Right ventricle myocardium superior (tissue), 1 donor: ENCODE data around the gene SMYD1. TPM values are rescaled to one million over a fixed set of nuclear protein-coding genes. Genes with fewer than 3 reads are reported as not detected.

Source experiments
- ATAC-seq: fragments of 200-7000 bp; cut with Tn5 transposase; one replicate; pipeline ENCODE4 v1.9.1; 2020; ENCODE audit warnings: mild to moderate bottlenecking; ENCODE audit not compliant: poor library complexity
- DNase-seq: peaks from one replicate; pipeline ENCODE4 v3.0.0-alpha.2; 2020
- intact Hi-C: fragments of 100-400 bp; cut with DNase I; formaldehyde crosslinking; loops from one replicate; pipeline ENCODE4 v1.11.2; 2022
- total RNA-seq: library from RNA; stranded (reverse); fragmentation: NEBNext Ultra II Directional; extraction: Animal tissue kit (Norgen Biotek cat#: 25700); gene quantifications from one replicate; pipeline ENCODE4 v1.2.1, GENCODE V29; 2021
- donor health status: DM: no; HTN: yes; CAD: no; lungs with severe emphysema.

Gene SMYD1
- total RNA-seq, 1 donor from 2014 or later = 468 TPM

GRCh38 chr2:88053934-88054781, 13.5 kb upstream of the SMYD1 start:
- ATAC-seq = no peak
- intact Hi-C loops = no loop called here
- DNase-seq = no peak

DNA sequence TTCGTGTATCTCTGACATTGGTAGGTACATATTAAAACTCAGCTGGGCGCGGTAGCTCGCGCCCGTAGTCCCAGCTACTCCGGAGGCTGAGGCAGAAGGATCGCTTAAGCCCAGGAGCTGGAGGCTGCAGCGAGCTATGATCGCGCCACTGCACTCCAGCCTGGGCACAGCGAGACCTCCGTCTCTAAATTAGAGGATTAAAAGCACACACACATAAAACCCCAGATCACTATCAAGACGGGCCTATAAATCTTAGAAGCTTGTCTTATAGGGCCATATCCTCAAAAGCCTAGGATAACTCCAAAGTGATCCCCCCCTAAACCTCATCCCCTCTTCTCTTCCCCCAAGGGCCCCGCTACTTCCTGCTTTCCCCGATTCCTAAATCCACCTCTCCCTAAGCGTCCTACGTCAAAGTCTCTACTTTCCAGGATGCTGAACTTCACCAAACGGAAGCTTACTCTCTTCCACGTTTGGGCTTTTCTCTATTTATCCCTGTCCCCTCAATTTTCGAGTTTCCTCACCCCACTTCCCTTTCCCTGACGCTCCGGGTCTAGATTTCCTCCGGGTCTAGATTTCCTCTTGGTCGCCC, 12.7 kb upstream of the SMYD1 start:
- DNase-seq = no peak
- peak; percentile 5 for ATAC-seq
- intact Hi-C loops = no loop called here

- intact Hi-C loops = no loop called here
- ATAC-seq (peak; percentile 98), DNase-seq (peak; percentile 98)
Measured at GRCh38 chr2:88055371-88056128, 12.1 kb upstream of the SMYD1 start, which contains the start of gene KRCC1. Gene KRCC1, minus strand, starts transcription at chr2:88055783. Its CDS starts 27,220 bp downstream, at chr2:88028563.

GRCh38 chr2:88057437-88057844, 10.2 kb upstream of the SMYD1 start:
- intact Hi-C loops = no loop called here
- DNase-seq = no peak
- ATAC-seq = no peak

DNA sequence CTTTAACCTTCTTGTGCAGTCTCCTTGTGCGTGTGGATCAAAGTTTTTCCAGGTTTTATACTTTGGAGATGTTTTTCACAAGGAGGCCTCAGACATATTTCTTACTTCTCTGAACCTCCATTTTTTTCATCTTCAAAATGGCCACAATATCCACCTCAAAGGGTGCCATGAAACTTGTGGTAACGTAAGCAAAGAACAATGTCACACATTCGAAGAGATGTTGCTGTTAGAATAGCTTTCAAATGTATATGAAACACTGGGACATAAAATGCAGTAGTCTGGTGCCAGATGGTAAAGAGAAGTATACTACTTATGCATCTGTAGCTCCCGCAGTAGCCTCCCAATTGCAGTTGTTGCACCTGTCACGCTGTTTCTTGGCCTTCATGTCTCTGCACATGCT, 9.4 kb upstream of the SMYD1 start:
- no peak for DNase-seq
- no peak for ATAC-seq
- intact Hi-C loops = no loop called here

- ATAC-seq = peak; percentile 47
- intact Hi-C loops = loop anchor here (2.0 kb wide), 1 partner anchor 101 kb away; no protein-coding TSS in a partner anchor
- no peak for DNase-seq
Measured at GRCh38 chr2:88059979-88060906, 7.4 kb upstream of the SMYD1 start.

- DNase-seq (no peak), ATAC-seq (no peak)
- intact Hi-C loops = loop anchor here (2.0 kb wide), 1 partner anchor 100 kb away; no protein-coding TSS in a partner anchor
Measured at GRCh38 chr2:88060907-88061275, 6.7 kb upstream of the SMYD1 start.

- ATAC-seq = no peak
- intact Hi-C loops = loop anchor here (2.0 kb wide), 1 partner anchor 100 kb away; no protein-coding TSS in a partner anchor
- DNase-seq = no peak
Measured at GRCh38 chr2:88061295-88061694, 6.3 kb upstream of the SMYD1 start.

DNA sequence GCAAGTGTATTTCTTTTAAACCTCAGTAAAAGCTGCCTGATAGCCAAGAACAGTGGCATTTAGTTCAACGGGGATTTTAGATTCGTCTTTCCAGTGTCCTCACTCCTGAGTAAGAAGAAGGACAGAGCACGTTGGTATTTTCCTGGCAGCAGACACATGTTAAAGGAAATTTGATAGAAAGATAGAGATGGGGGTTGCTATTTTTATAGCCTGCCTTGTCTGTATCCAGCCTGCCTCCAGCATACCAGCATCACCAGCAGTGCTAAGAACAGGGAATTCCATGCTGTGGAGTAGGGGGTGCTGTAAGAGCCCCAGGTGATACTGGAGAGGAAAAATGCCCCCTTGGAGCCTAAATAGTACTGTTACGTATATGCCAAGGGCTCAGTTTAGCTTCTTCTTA, 1.1 kb upstream of the SMYD1 start:
- intact Hi-C loops = no loop called here
- ATAC-seq = peak; percentile 65
- DNase-seq = no peak

- ATAC-seq (peak; percentile 81), DNase-seq (peak; percentile 54)
- intact Hi-C loops = no loop called here
Measured at GRCh38 chr2:88067189-88067588, 436 bp upstream of the SMYD1 start.

DNA sequence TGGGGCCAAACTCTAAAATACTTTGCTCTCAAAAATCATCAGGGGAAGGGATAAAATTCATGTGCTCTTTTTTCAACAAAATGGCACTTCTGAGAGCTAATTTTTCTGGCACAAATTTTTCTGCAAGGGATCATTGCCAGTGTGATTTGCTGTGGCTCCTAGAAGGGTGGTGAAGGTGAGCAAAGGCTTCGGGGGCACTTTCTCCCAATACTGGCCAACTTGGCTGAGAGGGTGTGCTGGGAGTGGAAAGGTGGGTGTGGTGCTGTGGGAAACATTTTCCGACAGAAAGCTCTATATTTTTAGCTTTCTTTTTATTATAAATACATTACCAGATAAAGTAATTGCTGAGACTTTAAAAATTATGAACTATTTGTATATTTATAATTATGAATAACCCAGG, 419 bp downstream of the SMYD1 start:
- ATAC-seq = peak; percentile 40
- intact Hi-C loops = no loop called here
- DNase-seq = no peak

- no peak for DNase-seq
- intact Hi-C loops = no loop called here
- ATAC-seq = no peak
Measured at GRCh38 chr2:88069117-88069516, 1.5 kb downstream of the SMYD1 start.

GRCh38 chr2:88070055-88070454, 2.4 kb downstream of the SMYD1 start:
- ATAC-seq (no peak), DNase-seq (no peak)
- intact Hi-C loops = no loop called here

- intact Hi-C loops = no loop called here
- DNase-seq (no peak), ATAC-seq (no peak)
Measured at GRCh38 chr2:88071365-88071764, 3.7 kb downstream of the SMYD1 start.

DNA sequence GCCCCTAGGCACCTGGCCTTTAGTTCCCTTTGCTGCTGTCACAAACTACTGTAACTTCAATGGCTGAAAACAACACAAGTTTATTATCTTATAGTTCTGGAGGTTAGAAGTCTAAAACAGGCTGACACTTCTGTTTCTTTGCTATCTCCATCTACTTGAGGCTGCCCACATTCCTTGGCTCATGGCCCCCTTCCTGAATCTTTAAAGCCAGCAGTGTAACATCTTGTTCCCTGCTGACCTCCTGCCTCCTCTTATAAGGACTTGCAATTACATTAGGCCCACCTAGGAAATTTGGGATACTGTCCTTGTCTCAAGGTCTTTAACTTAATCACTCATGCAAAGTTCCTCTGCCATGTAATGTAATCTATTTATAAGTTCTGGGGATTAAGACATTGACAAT, 6.5 kb downstream of the SMYD1 start:
- intact Hi-C loops = no loop called here
- ATAC-seq = peak; percentile 41
- DNase-seq = no peak

DNA sequence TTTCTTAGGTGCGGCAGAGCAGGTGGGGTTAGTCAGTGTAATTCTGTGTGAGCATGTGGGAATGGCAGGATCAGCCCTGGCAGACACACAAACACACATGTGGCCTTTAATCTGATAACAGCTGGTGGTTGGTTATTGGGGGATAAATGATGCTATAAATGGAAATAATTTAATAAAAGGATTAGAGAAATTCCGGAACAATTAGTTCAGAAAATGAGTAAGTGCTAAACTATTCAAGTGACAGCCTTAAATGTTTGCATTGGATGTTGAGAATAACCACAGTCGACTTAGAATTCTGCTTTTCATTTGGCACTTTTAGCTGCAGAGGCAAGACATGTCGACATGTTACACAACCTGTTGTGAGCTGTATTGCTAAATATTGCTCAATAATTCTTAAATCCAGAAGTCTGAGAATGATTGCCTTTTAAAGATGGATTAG, 7.2 kb downstream of the SMYD1 start:
- intact Hi-C loops = no loop called here
- no peak for ATAC-seq
- no peak for DNase-seq

DNA sequence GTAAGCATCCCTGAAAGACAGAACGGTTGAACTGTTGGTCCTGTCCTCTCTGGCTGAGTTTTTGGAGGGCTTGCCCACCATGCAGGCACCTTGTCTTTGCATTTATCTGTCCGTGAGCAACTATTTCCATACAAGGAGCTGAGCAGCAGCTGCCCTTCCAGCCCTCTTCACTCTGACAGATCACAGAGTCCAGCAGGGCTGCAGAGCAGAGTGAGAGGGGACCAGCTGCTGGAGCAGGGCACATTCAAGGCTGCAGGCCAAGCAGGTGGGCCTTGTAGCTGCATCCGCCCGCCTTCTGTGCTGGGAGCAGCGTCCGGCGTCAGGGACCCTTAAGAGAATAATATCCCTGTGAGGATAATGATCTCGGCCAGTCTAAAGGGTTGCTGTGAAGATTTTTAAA, 9.5 kb downstream of the SMYD1 start:
- peak; percentile 65 for DNase-seq
- peak; percentile 82 for ATAC-seq
- intact Hi-C loops = no loop called here

DNA sequence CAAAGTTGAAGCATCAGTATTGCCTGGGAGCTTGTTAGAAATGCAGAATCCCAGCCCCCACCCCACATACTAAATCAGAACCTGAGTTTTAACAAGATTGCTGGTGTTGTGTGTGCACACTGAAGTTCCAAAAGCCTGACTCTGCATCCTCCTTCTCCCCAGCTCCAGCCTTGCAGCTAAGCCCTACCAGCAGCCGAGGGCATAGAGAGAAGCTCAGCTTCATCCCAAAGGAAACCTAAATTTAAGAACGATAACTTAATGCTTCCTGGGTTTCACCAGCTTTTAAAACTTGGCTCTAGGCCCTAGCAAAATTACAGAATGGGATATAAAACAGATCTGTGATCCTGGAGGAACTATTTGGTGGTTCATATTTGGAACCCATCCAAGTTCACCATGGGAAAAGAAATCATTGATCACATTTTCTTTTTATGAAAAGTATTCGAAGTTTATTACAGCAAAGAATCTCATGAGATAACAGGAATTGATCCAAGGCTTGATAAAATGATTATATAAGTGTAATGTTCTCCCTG, 11.1 kb downstream of the SMYD1 start:
- DNase-seq = no peak
- no peak for ATAC-seq
- intact Hi-C loops = no loop called here
